ENCODE results near the gene AP3S2. TPM values are rescaled to one million over a fixed set of nuclear protein-coding genes. Genes with fewer than 3 reads are reported as not detected.
A peak's percentile ranks its signal among the peaks of the same experiment; 100 is the strongest.

The AP3S2 gene
- polyA plus RNA-seq, 3 donors = 30.8 to 41.2 (median 32.4) TPM

DNA sequence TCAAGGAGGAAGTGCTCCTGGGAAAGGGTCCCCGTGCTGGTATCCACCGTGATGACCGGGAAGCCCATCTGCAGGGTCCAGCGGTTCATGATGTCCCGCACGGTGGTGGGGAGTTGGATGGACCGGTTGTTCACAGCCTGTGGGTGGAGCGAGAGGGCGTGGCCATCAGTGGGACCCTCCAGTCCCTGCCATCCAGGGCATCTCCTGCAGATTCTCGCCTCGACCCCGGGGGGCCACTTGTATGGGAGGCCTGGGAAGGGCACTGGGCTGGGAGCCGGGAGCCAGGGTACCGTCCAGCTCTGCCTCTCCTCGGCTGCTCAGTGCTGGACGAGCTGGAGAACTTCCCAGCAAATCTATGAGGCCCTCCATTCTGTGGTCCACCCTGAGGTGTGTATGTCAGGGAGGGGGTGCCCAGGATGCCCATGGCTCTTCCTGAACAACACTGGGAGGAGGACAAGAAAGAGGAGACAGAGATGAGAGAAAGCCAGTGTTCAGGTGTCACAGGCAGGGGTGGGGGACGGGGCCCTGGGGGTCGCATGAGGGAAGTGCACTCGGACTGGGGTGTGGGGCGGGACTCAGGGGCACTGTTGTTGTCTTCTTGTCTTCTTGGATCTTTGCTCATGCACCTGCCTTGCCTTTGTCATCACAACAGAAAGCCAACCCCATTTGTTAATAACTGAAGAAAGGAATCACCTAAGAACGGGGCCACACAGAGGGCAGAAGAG is 92.2 kb downstream of the AP3S2 start:
- no peak overlapping the region for H3K4me3 Mint-ChIP-seq
- peaks cover 100% of the 10 kb centered on the region for H4K20me1 ChIP-seq (ENCODE audit: insufficient read depth, low read length)
- no peak overlapping the region for H2AFZ ChIP-seq (ENCODE audit: insufficient read depth, low read depth, low read length, poor library complexity, severe bottlenecking)
- H3K27ac ChIP-seq (ENCODE audit: low read depth in 1 of 2, low read length in 2 of 2) = no peak overlapping the region
- no peak overlapping the region for H3K4me3 ChIP-seq (replicated peaks in 1 of 3; ENCODE audit: low read depth in 2 of 3, low read length in 3 of 3)
- H3K9me3 Mint-ChIP-seq = peaks cover 0 to 6% (median 2%) of the 10 kb centered on the region in 7 donors
- no peak for DNase-seq
- H3K36me3 ChIP-seq (replicated peaks in 1 of 2; ENCODE audit: control insufficient read depth in 1 of 2, insufficient read depth in 2 of 2, low read length in 2 of 2) = peaks cover 92 to 100% of the 10 kb centered on the region in 2 donors
- TF ChIP-seq, protein P1, sequence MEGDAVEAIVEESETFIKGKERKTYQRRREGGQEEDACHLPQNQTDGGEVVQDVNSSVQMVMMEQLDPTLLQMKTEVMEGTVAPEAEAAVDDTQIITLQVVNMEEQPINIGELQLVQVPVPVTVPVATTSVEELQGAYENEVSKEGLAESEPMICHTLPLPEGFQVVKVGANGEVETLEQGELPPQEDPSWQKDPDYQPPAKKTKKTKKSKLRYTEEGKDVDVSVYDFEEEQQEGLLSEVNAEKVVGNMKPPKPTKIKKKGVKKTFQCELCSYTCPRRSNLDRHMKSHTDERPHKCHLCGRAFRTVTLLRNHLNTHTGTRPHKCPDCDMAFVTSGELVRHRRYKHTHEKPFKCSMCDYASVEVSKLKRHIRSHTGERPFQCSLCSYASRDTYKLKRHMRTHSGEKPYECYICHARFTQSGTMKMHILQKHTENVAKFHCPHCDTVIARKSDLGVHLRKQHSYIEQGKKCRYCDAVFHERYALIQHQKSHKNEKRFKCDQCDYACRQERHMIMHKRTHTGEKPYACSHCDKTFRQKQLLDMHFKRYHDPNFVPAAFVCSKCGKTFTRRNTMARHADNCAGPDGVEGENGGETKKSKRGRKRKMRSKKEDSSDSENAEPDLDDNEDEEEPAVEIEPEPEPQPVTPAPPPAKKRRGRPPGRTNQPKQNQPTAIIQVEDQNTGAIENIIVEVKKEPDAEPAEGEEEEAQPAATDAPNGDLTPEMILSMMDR (IDR thresholded peaks at IDR 0.05) = no peak
- H3K4me2 ChIP-seq (replicated peaks; ENCODE audit: extremely low read depth, low read length, poor library complexity, severe bottlenecking) = no peak overlapping the region
- peaks cover 96 to 100% of the 10 kb centered on the region in 2 donors for H3K36me3 Mint-ChIP-seq
- intact Hi-C loops (cut with micrococcal nuclease) = no loop called here
- peaks cover 3 to 6% (median 4%) of the 10 kb centered on the region in 3 donors for H3K27me3 Mint-ChIP-seq (ENCODE audit: low read depth in 3 of 3)
- 95% methylated on average over 18 of the region's 21 CpGs for WGBS (ENCODE audit: insufficient coverage)
- peak overlapping the region in 4 of 7 donors; percentile 28 to 61 (median 40) for H3K27ac Mint-ChIP-seq
- H3K9ac ChIP-seq (ENCODE audit: insufficient read depth, low read length, poor library complexity, severe bottlenecking) = no peak overlapping the region
- H3K9me3 ChIP-seq (replicated peaks in 1 of 2; ENCODE audit: control insufficient read depth in 1 of 2, insufficient read depth in 1 of 2, low read length in 2 of 2) = no peaks in the 10 kb centered on the region
- no peaks in the 10 kb centered on the region for H3K27me3 ChIP-seq (ENCODE audit: control insufficient read depth in 2 of 2, insufficient read depth in 2 of 2, low read length in 2 of 2)
- peaks cover 42% of the 10 kb centered on the region for H3K4me1 Mint-ChIP-seq
- H3K4me1 ChIP-seq (ENCODE audit: control insufficient read depth in 1 of 2, insufficient read depth in 2 of 2, low read length in 2 of 2) = peaks cover 15 to 22% of the 10 kb centered on the region in 2 donors
- peaks cover 11% of the 10 kb centered on the region for H3K79me2 ChIP-seq (ENCODE audit: insufficient read depth, low read length)

DNA sequence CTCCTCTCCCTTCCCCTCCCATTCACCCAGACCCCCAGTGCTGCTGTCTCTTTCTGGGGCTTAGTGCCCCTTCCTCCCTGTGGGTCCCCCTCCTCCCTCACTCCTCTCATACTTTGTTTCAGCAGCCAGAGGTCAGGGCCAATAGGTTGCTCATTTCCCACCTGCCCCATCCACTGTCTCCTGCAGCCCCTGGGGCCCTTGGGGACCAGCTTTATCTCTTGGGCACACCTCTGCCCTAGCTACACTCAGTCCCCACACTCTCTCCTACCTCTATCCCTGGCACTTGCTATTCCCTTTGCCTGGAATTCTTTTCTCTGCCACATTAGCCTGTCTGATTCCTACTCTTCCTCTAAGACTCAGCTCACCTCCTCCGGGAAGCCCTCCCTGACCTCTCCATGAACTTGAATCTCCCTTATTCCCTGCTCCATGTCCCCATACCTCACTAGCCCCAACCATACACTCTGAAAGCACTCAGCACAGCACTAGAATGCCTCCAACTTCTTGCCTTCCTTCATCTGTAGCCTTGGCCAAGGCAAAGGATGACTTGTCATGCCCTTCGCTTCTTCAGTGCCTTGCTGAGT is 93.8 kb downstream of the AP3S2 start:
- H3K36me3 Mint-ChIP-seq = peaks cover 93 to 99% of the 10 kb centered on the region in 2 donors
- H3K4me1 ChIP-seq (ENCODE audit: control insufficient read depth in 1 of 2, insufficient read depth in 2 of 2, low read length in 2 of 2) = peaks cover 15 to 16% of the 10 kb centered on the region in 2 donors
- H2AFZ ChIP-seq (ENCODE audit: insufficient read depth, low read depth, low read length, poor library complexity, severe bottlenecking) = no peak overlapping the region
- H3K4me3 Mint-ChIP-seq = no peak overlapping the region
- no peaks in the 10 kb centered on the region for H3K27me3 ChIP-seq (ENCODE audit: control insufficient read depth in 2 of 2, insufficient read depth in 2 of 2, low read length in 2 of 2)
- H3K79me2 ChIP-seq (ENCODE audit: insufficient read depth, low read length) = no peaks in the 10 kb centered on the region
- WGBS (ENCODE audit: insufficient coverage) = 100% methylated on average over 1 of the region's 2 CpGs
- H3K9me3 Mint-ChIP-seq = peaks cover 0 to 7% (median 2%) of the 10 kb centered on the region in 7 donors
- H3K4me1 Mint-ChIP-seq = peaks cover 37% of the 10 kb centered on the region
- no peak overlapping the region for H3K27ac ChIP-seq (ENCODE audit: low read depth in 1 of 2, low read length in 2 of 2)
- no peak overlapping the region for H3K4me3 ChIP-seq (replicated peaks in 1 of 3; ENCODE audit: low read depth in 2 of 3, low read length in 3 of 3)
- peak overlapping the region in 6 of 7 donors; percentile 9 to 51 (median 26) for H3K27ac Mint-ChIP-seq
- no peak overlapping the region for H3K4me2 ChIP-seq (replicated peaks; ENCODE audit: extremely low read depth, low read length, poor library complexity, severe bottlenecking)
- H3K9me3 ChIP-seq (replicated peaks in 1 of 2; ENCODE audit: control insufficient read depth in 1 of 2, insufficient read depth in 1 of 2, low read length in 2 of 2) = no peaks in the 10 kb centered on the region
- TF ChIP-seq, protein P1 (IDR thresholded peaks at IDR 0.05) = no peak
- intact Hi-C loops (cut with micrococcal nuclease) = no loop called here
- DNase-seq = no peak
- H3K9ac ChIP-seq (ENCODE audit: insufficient read depth, low read length, poor library complexity, severe bottlenecking) = no peak overlapping the region
- H4K20me1 ChIP-seq (ENCODE audit: insufficient read depth, low read length) = peaks cover 98% of the 10 kb centered on the region
- peaks cover 83 to 100% of the 10 kb centered on the region in 2 donors for H3K36me3 ChIP-seq (replicated peaks in 1 of 2; ENCODE audit: control insufficient read depth in 1 of 2, insufficient read depth in 2 of 2, low read length in 2 of 2)
- peaks cover 3 to 7% (median 4%) of the 10 kb centered on the region in 3 donors for H3K27me3 Mint-ChIP-seq (ENCODE audit: low read depth in 3 of 3)
